GM03348 (cell line): ENCODE data around the gene PPP1R26.
"Not testable (repeated sequence)": the region's sequence is repeated elsewhere in the genome, so short reads cannot be mapped to it uniquely, and the experiment has no call there.

Source experiments
- DNase-seq: peaks from one replicate; pipeline ENCODE4 v3.0.0; 2012; ENCODE audit warnings: low spot score

The PPP1R26 gene

GRCh38 chr9:135479469-135480052 is at the start of gene PPP1R26:
Gene PPP1R26, plus strand, starts transcription at chr9:135479782. Its CDS starts 4,729 bp downstream, at chr9:135484511.
- DNase-seq = peak; percentile 71

GRCh38 chr9:135437259-135437658 is 42.3 kb upstream of the PPP1R26 start:
- DNase-seq = no peak

- DNase-seq = not testable (repeated sequence)
Observed at GRCh38 chr9:135437696-135438095, 41.9 kb upstream of the PPP1R26 start.

GRCh38 chr9:135438581-135439232 is 40.9 kb upstream of the PPP1R26 start:
- DNase-seq = not testable (repeated sequence)

- not testable (repeated sequence) for DNase-seq
Observed at GRCh38 chr9:135439514-135439913, 40.1 kb upstream of the PPP1R26 start.

- no peak for DNase-seq
Observed at GRCh38 chr9:135439916-135440315, 39.7 kb upstream of the PPP1R26 start.

GRCh38 chr9:135440620-135441019 is 39.0 kb upstream of the PPP1R26 start:
- DNase-seq = no peak

- not testable (repeated sequence) for DNase-seq
Observed at GRCh38 chr9:135441105-135442071, 38.2 kb upstream of the PPP1R26 start.

GRCh38 chr9:135442075-135442474 is 37.5 kb upstream of the PPP1R26 start:
- no peak for DNase-seq

GRCh38 chr9:135443797-135444425 is 35.7 kb upstream of the PPP1R26 start:
- DNase-seq = no peak

- DNase-seq = no peak
Observed at GRCh38 chr9:135447126-135447525, 32.5 kb upstream of the PPP1R26 start.

- no peak for DNase-seq
Observed at GRCh38 chr9:135448663-135449100, 30.9 kb upstream of the PPP1R26 start.

GRCh38 chr9:135449532-135449931 is 30.1 kb upstream of the PPP1R26 start:
- DNase-seq = not testable (repeated sequence)

GRCh38 chr9:135450956-135451355 is 28.6 kb upstream of the PPP1R26 start:
- DNase-seq = no peak

- not testable (repeated sequence) for DNase-seq
Observed at GRCh38 chr9:135451909-135452308, 27.7 kb upstream of the PPP1R26 start.

GRCh38 chr9:135454737-135455136 is 24.8 kb upstream of the PPP1R26 start:
- no peak for DNase-seq

- no peak for DNase-seq
Observed at GRCh38 chr9:135455401-135456030, 24.1 kb upstream of the PPP1R26 start.

- no peak for DNase-seq
Observed at GRCh38 chr9:135456436-135457104, 23.0 kb upstream of the PPP1R26 start.

GRCh38 chr9:135458478-135458877 is 21.1 kb upstream of the PPP1R26 start:
- DNase-seq = not testable (repeated sequence)

GRCh38 chr9:135461936-135462335 is 17.6 kb upstream of the PPP1R26 start:
- DNase-seq = no peak

- peak; percentile 78 for DNase-seq
Observed at GRCh38 chr9:135463140-135463539, 16.4 kb upstream of the PPP1R26 start.
